ENCODE results near the gene FAM3A.

The FAM3A gene

GRCh38 chrX:154457491-154458115 lies 58.4 kb downstream of the FAM3A start:
- no peak for DNase-seq
